DND-41 (cell line): Measurements from ENCODE around the gene BMP8B.

ENCODE experiments used
- EZH2 ChIP-seq: IDR thresholded peaks from 3 replicates; pipeline ENCODE4 v1.6.1; 2012; ENCODE audit warnings: borderline replicate concordance, low read depth, mild to moderate bottlenecking, moderate library complexity, low read length, inconsistent platforms; ENCODE audit not compliant: severe bottlenecking
- TF ChIP-seq, protein P1 (sequence below): IDR thresholded peaks from 2 replicates; pipeline ENCODE4 v1.5.1; 2012; ENCODE audit warnings: borderline replicate concordance, low read length, moderate library complexity, mild to moderate bottlenecking; ENCODE audit not compliant: poor library complexity, severe bottlenecking; ENCODE audit errors: extremely low read depth

DNA sequence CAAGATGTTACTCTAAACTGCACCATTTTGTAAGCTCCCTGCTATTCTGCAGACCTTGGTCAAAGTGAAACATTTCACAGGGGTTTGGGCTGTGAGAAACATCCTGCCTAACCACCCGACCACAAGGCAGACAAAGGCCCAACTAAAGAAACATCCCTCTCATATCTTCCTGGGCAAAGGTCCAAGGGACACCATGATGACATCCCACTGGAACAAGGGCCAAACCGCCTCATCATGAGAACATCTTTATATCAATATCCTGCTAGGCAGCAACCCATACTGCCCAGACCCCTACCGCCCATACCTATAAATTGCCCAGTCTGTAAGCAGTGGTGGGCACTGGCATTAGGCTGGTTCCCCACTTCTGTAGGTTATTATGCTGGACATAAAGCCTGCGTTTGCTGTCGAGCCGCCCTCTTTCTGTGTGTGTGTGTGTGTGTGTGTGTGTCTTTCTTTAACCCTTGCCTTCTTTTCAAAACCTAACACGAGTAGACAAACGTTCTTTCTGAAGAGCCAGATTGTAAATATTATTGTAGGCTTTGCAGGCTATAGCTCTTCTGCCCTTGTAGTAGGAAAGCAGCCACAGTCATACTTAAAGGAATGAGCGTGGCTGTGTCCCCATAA lies 51.0 kb downstream of the BMP8B start:
- no peak for TF ChIP-seq EZH2
- TF ChIP-seq, protein P1, sequence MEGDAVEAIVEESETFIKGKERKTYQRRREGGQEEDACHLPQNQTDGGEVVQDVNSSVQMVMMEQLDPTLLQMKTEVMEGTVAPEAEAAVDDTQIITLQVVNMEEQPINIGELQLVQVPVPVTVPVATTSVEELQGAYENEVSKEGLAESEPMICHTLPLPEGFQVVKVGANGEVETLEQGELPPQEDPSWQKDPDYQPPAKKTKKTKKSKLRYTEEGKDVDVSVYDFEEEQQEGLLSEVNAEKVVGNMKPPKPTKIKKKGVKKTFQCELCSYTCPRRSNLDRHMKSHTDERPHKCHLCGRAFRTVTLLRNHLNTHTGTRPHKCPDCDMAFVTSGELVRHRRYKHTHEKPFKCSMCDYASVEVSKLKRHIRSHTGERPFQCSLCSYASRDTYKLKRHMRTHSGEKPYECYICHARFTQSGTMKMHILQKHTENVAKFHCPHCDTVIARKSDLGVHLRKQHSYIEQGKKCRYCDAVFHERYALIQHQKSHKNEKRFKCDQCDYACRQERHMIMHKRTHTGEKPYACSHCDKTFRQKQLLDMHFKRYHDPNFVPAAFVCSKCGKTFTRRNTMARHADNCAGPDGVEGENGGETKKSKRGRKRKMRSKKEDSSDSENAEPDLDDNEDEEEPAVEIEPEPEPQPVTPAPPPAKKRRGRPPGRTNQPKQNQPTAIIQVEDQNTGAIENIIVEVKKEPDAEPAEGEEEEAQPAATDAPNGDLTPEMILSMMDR = no peak
